HCT116 (cell line): ENCODE measurements around the gene GALE. TPM values are rescaled to one million over a fixed set of nuclear protein-coding genes. Genes with fewer than 3 reads are reported as not detected.

Experiments used
- ATAC-seq: fragments of 200-7000 bp; cut with Tn5 transposase; 2 replicates; pipeline ENCODE4 v1.9.1; 2020; ENCODE audit warnings: mild to moderate bottlenecking, moderate library complexity
- BruUV-seq: library from RNA; stranded (reverse); fragments of 400-500 nt; replicated peaks from 2 replicates; lab custom pipeline; 2021; lab: Mats Ljungman, UMichigan
- CTCF ChIA-PET: fragments of 300-600 bp; sonication (Branson Sonifier 250); formaldehyde crosslinking; loops from one replicate; lab custom pipeline; 2021; ENCODE audit warnings: antibody characterized with exemption; lab: Charles Lee
- POLR2A ChIA-PET: fragments of 300-600, 350-600 bp; sonication (Branson Sonifier 250); formaldehyde crosslinking; loops from one replicate; lab custom pipeline; 2021; ENCODE audit warnings: antibody characterized with exemption; lab: Charles Lee
- RAD21 ChIA-PET, 2 experiments: fragments of 300-600 bp; sonication (Branson Sonifier 250); formaldehyde crosslinking; loops; one replicate each; lab custom pipeline; 2023; ENCODE audit warnings: low total read pairs in 2 of 2; ENCODE audit not compliant: uncharacterized antibody in 2 of 2, unreplicated experiment in 2 of 2, low non-redundant PET in 1 of 2; lab: Charles Lee
- DNase-seq: peaks from one replicate; pipeline ENCODE4 v3.0.0-alpha.2; 2010; ENCODE audit warnings: low read depth, low spot score
- H2AFZ ChIP-seq: fragments of 200-600 bp; shearing (Covaris generic), sonication (generic); 2 replicates; pipeline ENCODE4 v1.6.1; 2017; ENCODE audit warnings: low read depth, mixed run types, mixed read lengths, antibody characterized with exemption, low read length; ENCODE audit not compliant: poor library complexity, severe bottlenecking
- H3K27ac ChIP-seq: 2 replicates; pipeline ENCODE4 v1.5.1; 2012; ENCODE audit warnings: low read depth, low read length
- H3K27me3 ChIP-seq: fragments of 200-600 bp; sonication (generic); 2 replicates; pipeline ENCODE4 v1.6.1; 2016; ENCODE audit warnings: mixed run types, low read length, mixed read lengths; ENCODE audit not compliant: insufficient read depth
- H3K36me3 ChIP-seq, 2 experiments: fragments of 200-500 bp in 1 of 2; fragments of 200-600 bp in 1 of 2; sonication (Bioruptor generic) in 1 of 2; sonication (generic) in 1 of 2; 2 replicates each; pipeline versions ENCODE4 v1.5.1 to v1.6.1; 2014 to 2016; ENCODE audit warnings: low read length in 2 of 2, inconsistent platforms in 1 of 2, mixed read lengths in 1 of 2, mixed run types in 1 of 2; ENCODE audit not compliant: insufficient read depth in 2 of 2, control insufficient read depth in 1 of 2
- H3K4me1 ChIP-seq, 2 experiments: fragments of 200-600 bp in 1 of 2; sonication (generic) in 1 of 2; 2 replicates each; pipeline versions ENCODE4 v1.5.1 to v1.6.1; 2012 to 2017; ENCODE audit warnings: low read length in 2 of 2, inconsistent platforms in 1 of 2, mild to moderate bottlenecking in 1 of 2, mixed read lengths in 1 of 2, mixed run types in 1 of 2, moderate library complexity in 1 of 2; ENCODE audit not compliant: insufficient read depth in 2 of 2, control insufficient read depth in 1 of 2
- H3K4me2 ChIP-seq: fragments of 200-600 bp; sonication (generic); 2 replicates; pipeline ENCODE4 v1.6.1; 2017; ENCODE audit warnings: mixed run types, low read length, mixed read lengths
- H3K4me3 ChIP-seq, 2 experiments: fragments of 200-600 bp in 1 of 2; sonication (generic) in 1 of 2; replicated peaks in 1 of 2; 2 replicates each; pipeline ENCODE4 v1.5.1; 2011 to 2016; ENCODE audit warnings: low read length in 2 of 2, control low read depth in 1 of 2, low read depth in 1 of 2, mild to moderate bottlenecking in 1 of 2, mixed read lengths in 1 of 2, mixed run types in 1 of 2
- H3K79me2 ChIP-seq: fragments of 200-600 bp; sonication (generic); 2 replicates; pipeline ENCODE4 v1.6.1; 2017; ENCODE audit warnings: mild to moderate bottlenecking, mixed run types, low read length, moderate library complexity, mixed read lengths; ENCODE audit not compliant: insufficient read depth
- H3K9ac ChIP-seq: fragments of 200-600 bp; sonication (generic); 2 replicates; pipeline ENCODE4 v1.6.1; 2016; ENCODE audit warnings: low read length, mixed read lengths
- H3K9me2 ChIP-seq: fragments of 200-600 bp; sonication (generic), shearing (Covaris generic); 2 replicates; pipeline ENCODE4 v1.6.1; 2017; ENCODE audit warnings: mixed run types, mild to moderate bottlenecking, moderate library complexity; ENCODE audit not compliant: insufficient read depth
- H3K9me3 ChIP-seq, 2 experiments: fragments of 200-500 bp in 1 of 2; fragments of 200-600 bp in 1 of 2; sonication (Bioruptor generic) in 1 of 2; sonication (generic) in 1 of 2; 2 replicates each; pipeline ENCODE4 v1.6.1; 2014 to 2017; ENCODE audit warnings: low read length in 2 of 2, mixed read lengths in 2 of 2, inconsistent platforms in 1 of 2, low read depth in 1 of 2, mild to moderate bottlenecking in 1 of 2, mixed run types in 1 of 2, moderate library complexity in 1 of 2; ENCODE audit not compliant: control insufficient read depth in 1 of 2, insufficient read depth in 1 of 2
- H4K20me1 ChIP-seq: fragments of 200-600 bp; sonication (generic), shearing (Covaris generic); 2 replicates; pipeline ENCODE4 v1.6.1; 2017; ENCODE audit warnings: mixed run types, mild to moderate bottlenecking, moderate library complexity; ENCODE audit not compliant: insufficient read depth
- EGR1 ChIP-seq: IDR thresholded peaks from 2 replicates; pipeline ENCODE4 v1.6.1; 2012; ENCODE audit warnings: low read depth
- FOSL1 ChIP-seq: IDR thresholded peaks from 2 replicates; pipeline ENCODE4 v1.6.1; 2012; ENCODE audit warnings: low read depth
- JUND ChIP-seq: IDR thresholded peaks from 2 replicates; pipeline ENCODE4 v1.6.1; 2012
- MAX ChIP-seq: IDR thresholded peaks from 2 replicates; pipeline ENCODE4 v1.6.1; 2012
- POLR2A ChIP-seq: IDR thresholded peaks from 2 replicates; pipeline ENCODE4 v1.7.0; 2011; ENCODE audit warnings: borderline replicate concordance; ENCODE audit not compliant: insufficient read depth, insufficient read length; ENCODE audit errors: extremely low read depth
- POLR2AphosphoS5 ChIP-seq: IDR thresholded peaks from 2 replicates; pipeline ENCODE4 v1.6.1; 2011; ENCODE audit warnings: mild to moderate bottlenecking, low read depth, low read length, moderate library complexity
- RAD21 ChIP-seq: IDR thresholded peaks from 2 replicates; pipeline ENCODE4 v1.6.1; 2012; ENCODE audit warnings: low read depth, mild to moderate bottlenecking
- SIN3A ChIP-seq: IDR thresholded peaks from 2 replicates; pipeline ENCODE4 v1.6.1; 2012; ENCODE audit warnings: low read depth
- TCF7L2 ChIP-seq: IDR thresholded peaks from 2 replicates; pipeline ENCODE4 v1.7.0; 2011; ENCODE audit warnings: borderline replicate concordance, inconsistent platforms; ENCODE audit not compliant: insufficient read depth, insufficient read length; ENCODE audit errors: extremely low read depth
- YY1 ChIP-seq: IDR thresholded peaks from 2 replicates; pipeline ENCODE4 v1.6.1; 2011; ENCODE audit warnings: low read length, low read depth, moderate library complexity, mild to moderate bottlenecking; ENCODE audit not compliant: insufficient replicate concordance; ENCODE audit errors: extremely low read depth
- ZFX ChIP-seq: fragments of 450-650 bp; IDR thresholded peaks from 2 replicates; pipeline ENCODE4 v1.6.1; 2017
- ZNF274 ChIP-seq: fragments of 200-500 bp; sonication (Bioruptor generic); IDR thresholded peaks from 2 replicates; pipeline ENCODE4 v1.6.1; 2014; ENCODE audit warnings: mild to moderate bottlenecking, low read depth, low read length, inconsistent platforms
- intact Hi-C: fragments of 100-400 bp; cut with micrococcal nuclease; formaldehyde crosslinking; loops from 2 replicates; pipeline ENCODE4 v1.10.0; 2022
- total RNA-seq: library from RNA; stranded (reverse); gene quantifications from one replicate; pipeline ENCODE4 v1.2.1, GENCODE V29; 2021; ENCODE audit not compliant: unreplicated experiment
- TF ChIP-seq, protein P1 (sequence below): IDR thresholded peaks from 2 replicates; pipeline ENCODE4 v1.6.1; 2012
- TF ChIP-seq, protein P2 (sequence below): IDR thresholded peaks from 2 replicates; pipeline ENCODE4 v1.6.1; 2011; ENCODE audit warnings: mild to moderate bottlenecking, low read length, moderate library complexity; ENCODE audit not compliant: insufficient replicate concordance; ENCODE audit errors: extremely low read depth
- TF ChIP-seq, protein P3 (sequence below): IDR thresholded peaks from 2 replicates; pipeline ENCODE4 v1.6.1; 2012; ENCODE audit warnings: low read depth

The GALE gene
- total RNA-seq, 1 experiment from 2014 or later, result 114 TPM

DNA sequence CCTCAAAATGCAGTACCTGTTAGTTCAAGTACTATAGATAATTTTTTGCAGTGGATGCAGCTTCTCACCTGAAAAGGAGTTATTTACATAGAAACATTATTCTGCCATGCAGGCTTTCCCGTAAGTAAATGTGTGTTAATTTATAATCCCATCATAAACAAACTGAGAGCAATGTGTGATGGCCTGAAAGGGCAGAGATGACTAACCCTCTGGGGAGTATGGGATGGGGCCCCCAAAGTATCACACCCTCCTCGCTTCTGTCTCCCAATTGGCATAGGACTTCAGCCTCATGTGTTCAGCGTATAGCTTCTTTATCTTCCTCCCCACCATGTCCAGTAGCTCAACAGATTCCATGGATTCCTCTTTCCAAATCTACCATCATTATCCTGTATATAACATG is 17.1 kb upstream of the GALE start:
- TF ChIP-seq TCF7L2 (no peak), POLR2AphosphoS5 (no peak), ZNF274 (no peak), ZFX (no peak), JUND (no peak), EGR1 (no peak), YY1 (no peak), MAX (no peak), FOSL1 (no peak), SIN3A (no peak), POLR2A (no peak), RAD21 (no peak)
- TF ChIP-seq, protein P1, sequence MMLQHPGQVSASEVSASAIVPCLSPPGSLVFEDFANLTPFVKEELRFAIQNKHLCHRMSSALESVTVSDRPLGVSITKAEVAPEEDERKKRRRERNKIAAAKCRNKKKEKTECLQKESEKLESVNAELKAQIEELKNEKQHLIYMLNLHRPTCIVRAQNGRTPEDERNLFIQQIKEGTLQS, result no peak
- TF ChIP-seq, protein P2, sequence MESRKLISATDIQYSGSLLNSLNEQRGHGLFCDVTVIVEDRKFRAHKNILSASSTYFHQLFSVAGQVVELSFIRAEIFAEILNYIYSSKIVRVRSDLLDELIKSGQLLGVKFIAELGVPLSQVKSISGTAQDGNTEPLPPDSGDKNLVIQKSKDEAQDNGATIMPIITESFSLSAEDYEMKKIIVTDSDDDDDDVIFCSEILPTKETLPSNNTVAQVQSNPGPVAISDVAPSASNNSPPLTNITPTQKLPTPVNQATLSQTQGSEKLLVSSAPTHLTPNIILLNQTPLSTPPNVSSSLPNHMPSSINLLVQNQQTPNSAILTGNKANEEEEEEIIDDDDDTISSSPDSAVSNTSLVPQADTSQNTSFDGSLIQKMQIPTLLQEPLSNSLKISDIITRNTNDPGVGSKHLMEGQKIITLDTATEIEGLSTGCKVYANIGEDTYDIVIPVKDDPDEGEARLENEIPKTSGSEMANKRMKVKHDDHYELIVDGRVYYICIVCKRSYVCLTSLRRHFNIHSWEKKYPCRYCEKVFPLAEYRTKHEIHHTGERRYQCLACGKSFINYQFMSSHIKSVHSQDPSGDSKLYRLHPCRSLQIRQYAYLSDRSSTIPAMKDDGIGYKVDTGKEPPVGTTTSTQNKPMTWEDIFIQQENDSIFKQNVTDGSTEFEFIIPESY, result no peak
- TF ChIP-seq, protein P3, sequence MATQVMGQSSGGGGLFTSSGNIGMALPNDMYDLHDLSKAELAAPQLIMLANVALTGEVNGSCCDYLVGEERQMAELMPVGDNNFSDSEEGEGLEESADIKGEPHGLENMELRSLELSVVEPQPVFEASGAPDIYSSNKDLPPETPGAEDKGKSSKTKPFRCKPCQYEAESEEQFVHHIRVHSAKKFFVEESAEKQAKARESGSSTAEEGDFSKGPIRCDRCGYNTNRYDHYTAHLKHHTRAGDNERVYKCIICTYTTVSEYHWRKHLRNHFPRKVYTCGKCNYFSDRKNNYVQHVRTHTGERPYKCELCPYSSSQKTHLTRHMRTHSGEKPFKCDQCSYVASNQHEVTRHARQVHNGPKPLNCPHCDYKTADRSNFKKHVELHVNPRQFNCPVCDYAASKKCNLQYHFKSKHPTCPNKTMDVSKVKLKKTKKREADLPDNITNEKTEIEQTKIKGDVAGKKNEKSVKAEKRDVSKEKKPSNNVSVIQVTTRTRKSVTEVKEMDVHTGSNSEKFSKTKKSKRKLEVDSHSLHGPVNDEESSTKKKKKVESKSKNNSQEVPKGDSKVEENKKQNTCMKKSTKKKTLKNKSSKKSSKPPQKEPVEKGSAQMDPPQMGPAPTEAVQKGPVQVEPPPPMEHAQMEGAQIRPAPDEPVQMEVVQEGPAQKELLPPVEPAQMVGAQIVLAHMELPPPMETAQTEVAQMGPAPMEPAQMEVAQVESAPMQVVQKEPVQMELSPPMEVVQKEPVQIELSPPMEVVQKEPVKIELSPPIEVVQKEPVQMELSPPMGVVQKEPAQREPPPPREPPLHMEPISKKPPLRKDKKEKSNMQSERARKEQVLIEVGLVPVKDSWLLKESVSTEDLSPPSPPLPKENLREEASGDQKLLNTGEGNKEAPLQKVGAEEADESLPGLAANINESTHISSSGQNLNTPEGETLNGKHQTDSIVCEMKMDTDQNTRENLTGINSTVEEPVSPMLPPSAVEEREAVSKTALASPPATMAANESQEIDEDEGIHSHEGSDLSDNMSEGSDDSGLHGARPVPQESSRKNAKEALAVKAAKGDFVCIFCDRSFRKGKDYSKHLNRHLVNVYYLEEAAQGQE, result no peak
- BruUV-seq, result no TSS peak
- no peak overlapping the region for H3K27ac ChIP-seq
- no peaks in the 10 kb centered on the region for H3K9me3 ChIP-seq
- H3K27me3 ChIP-seq, result no peaks in the 10 kb centered on the region
- no peaks in the 10 kb centered on the region for H3K9me2 ChIP-seq
- DNase-seq (no peak), ATAC-seq (no peak)
- no peaks in the 10 kb centered on the region for H4K20me1 ChIP-seq
- no peak overlapping the region for H3K4me3 ChIP-seq
- H3K4me2 ChIP-seq, result no peak overlapping the region
- no peak overlapping the region for H2AFZ ChIP-seq
- H3K36me3 ChIP-seq, result peaks cover 0 to 5% of the 10 kb centered on the region in 2 experiments; a peak in 1 of 4 replicates
- CTCF ChIA-PET, result no interaction called here
- intact Hi-C loops, result no loop called here
- POLR2A ChIA-PET, result no interaction called here
- RAD21 ChIA-PET, result no interaction called here
- H3K4me1 ChIP-seq, result no peaks in the 10 kb centered on the region
- H3K9ac ChIP-seq, result no peak overlapping the region
- H3K79me2 ChIP-seq, result no peaks in the 10 kb centered on the region
